Cardiac atrium fibroblast (primary cell): ENCODE measurements around the gene SOX8. TPM values are rescaled to one million over a fixed set of nuclear protein-coding genes. Genes with fewer than 3 reads are reported as not detected.

Experiments used
- total RNA-seq: library from RNA; depleted of rRNA; stranded (reverse); fragments of >200 nt; gene quantifications from 2 replicates; pipeline ENCODE4 v1.2.3, GENCODE V29; 2015

Gene SOX8
- 2.8 and 5.4 TPM in 2 replicates for total RNA-seq

GRCh38 chr16:981695-982144, at the start of gene SOX8:
SOX8 (plus strand) TSS chr16:981770; CDS start chr16:981923, 153 bp downstream.

GRCh38 chr16:970766-971581, 10.6 kb upstream of the SOX8 start, which contains the start of gene LMF1:
LMF1 (minus strand) TSS chr16:970984; CDS start chr16:970980, 4 bp downstream.

Other genes starting within 250 kb of the SOX8 start
- 16.8 and 31.4 TPM in 2 replicates for gene CIAO3, start 240.8 kb upstream of the SOX8 start, total RNA-seq
- gene MSLN, start 221.0 kb upstream of the SOX8 start, total RNA-seq, result not detected in 2 replicates
- 20.0 and 33.5 TPM in 2 replicates for gene RPUSD1, start 193.4 kb upstream of the SOX8 start, total RNA-seq
- 16.6 and 22.0 TPM in 2 replicates for gene CHTF18, start 193.2 kb upstream of the SOX8 start, total RNA-seq
- not detected in 2 replicates for gene GNG13, start 181.0 kb upstream of the SOX8 start, total RNA-seq
- gene LMF1, start 10.8 kb upstream of the SOX8 start, total RNA-seq, result 12.1 and 38.6 TPM in 2 replicates
- gene SSTR5, start 91.0 kb downstream of the SOX8 start, total RNA-seq, result 1.4 TPM in 1 of 2 replicates, not detected in the other
- gene C1QTNF8, start 114.5 kb downstream of the SOX8 start, total RNA-seq, result not detected in 2 replicates
- 0.81 and 1.1 TPM in 2 replicates for gene CACNA1H, start 171.3 kb downstream of the SOX8 start, total RNA-seq
- not detected in 2 replicates for gene TPSG1, start 243.5 kb downstream of the SOX8 start, total RNA-seq
- gene TPSB2, start 248.4 kb downstream of the SOX8 start, total RNA-seq, result not detected in 2 replicates